GM21576 (cell line): ENCODE measurements around the gene ADGRA1.

Experiments used
- ATAC-seq: cut with Tn5 transposase; IDR thresholded peaks from one replicate; pipeline ENCODE4 v1.9.1; 2021; ENCODE audit warnings: mild to moderate bottlenecking, moderate library complexity; ENCODE audit not compliant: unreplicated experiment

Gene ADGRA1

DNA sequence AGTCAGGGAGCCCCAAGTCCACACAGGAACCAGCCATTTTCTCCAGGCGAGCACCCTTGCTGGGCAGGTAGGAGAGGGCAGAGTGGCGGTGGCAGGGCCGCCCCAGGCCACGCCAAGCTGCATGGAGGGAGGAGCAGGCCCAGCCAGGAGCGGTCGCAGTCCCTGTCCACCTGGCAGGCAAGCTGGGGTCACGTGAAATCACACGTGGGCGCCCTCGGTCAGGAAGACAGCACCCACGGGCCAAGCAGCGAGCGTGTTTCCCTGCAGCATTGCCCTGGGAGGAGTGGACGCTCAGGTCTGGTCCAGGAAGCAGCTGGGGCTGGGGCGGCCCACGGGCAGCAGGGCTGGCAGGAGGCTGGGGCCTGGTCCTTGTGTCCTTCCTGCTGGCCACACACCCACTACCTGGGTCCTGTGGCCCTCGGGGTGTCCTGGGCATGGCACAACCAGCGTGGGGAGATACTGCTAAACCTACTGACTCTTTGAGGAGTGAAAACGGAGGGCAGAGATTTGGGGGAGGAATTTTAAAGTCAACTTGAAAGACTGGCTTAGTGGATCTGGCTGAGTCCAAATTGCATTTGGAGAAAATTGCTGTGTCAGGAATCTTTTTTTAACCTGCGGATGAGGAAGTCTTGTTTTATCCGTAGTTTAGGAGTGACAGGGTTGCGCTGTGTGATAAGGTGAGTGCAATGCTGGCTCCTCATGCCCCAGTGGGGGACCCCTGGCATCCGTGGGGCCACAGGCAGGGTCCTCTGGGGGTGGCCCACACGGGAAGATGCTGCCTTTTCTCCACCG, 12.2 kb upstream of the ADGRA1 start:
- ATAC-seq, result no peak

GRCh38 chr10:133076274-133077038, 11.3 kb upstream of the ADGRA1 start:
- ATAC-seq, result no peak

DNA sequence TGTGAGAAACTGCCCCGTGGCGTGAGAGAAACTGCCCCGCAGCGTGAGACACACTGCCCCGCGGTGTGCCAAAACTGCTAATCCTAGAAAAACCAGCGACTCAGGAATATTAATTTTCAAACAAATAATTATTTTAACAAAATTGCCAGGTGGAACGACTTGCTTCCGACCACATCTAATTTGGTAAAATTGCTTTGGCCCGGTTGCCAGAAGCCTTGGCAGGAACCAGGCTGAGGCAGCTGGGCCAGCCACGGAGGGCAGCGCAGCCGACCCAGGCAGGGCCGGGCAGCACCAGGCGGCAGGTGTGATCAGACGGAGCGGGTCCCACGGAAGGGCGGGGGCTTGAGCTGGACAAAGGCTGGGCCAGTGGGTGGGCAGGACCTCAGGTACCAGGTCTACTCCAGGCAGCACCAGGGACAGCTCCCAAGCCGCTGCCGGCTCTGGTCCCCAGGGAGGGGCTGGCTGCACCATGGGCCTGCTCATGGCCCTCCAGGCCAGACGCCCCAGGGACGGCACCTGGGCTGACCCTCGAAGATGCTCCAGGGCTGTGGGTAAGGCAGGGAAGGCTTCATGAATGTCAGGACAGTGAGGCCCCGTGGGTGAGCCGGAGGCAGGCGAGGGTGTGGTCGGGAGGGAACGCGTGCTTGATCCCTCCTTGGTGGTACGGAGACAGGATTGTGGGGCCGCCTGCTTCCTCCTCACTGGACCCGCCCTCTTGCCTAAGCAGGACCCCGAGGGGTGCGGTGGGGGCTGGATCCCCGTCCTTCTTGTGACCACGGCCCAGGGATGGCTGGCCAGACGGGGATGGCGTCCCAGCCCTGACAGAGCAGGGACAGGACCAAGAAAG, 7.7 kb upstream of the ADGRA1 start:
- no peak for ATAC-seq

- ATAC-seq, result no peak
Measured at GRCh38 chr10:133080683-133081040, 7.1 kb upstream of the ADGRA1 start.

GRCh38 chr10:133081636-133082035, 6.1 kb upstream of the ADGRA1 start:
- no peak for ATAC-seq

DNA sequence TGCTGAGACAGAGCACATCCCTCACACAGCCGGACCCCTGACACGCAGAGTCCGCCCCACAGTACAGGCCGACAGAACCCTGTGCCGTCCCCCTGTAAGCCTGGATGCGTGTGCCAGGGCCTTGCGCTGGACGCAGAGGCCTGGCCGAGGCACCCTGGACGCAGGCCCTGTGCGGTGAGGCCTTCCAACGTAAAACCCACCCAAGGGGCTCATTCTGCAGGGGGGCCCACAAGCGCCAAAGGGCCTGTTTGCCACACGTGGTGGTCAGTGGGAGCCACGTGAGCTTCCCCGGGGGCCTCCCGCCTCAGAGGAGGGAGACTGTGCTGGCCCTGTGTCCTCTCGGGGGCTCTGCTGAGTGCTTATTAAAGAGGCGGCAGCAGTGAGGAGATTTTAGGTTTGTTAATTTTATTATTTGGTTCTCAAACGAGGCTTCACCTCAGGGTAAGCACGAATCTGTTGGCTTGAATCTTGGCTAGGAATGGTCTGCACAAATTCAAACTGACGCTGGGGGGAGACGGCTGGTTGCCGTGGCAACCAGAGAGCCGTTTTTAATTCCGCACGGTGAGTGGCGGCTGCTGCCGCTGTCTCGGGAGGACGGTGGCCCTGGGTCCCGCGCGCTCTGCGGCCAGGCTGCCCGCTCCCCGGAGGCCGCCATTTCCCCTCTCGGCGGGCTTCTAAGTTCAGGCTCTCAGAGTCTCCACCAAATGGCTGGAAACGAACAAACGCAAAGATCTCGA, 4.9 kb upstream of the ADGRA1 start:
- ATAC-seq, result no peak

DNA sequence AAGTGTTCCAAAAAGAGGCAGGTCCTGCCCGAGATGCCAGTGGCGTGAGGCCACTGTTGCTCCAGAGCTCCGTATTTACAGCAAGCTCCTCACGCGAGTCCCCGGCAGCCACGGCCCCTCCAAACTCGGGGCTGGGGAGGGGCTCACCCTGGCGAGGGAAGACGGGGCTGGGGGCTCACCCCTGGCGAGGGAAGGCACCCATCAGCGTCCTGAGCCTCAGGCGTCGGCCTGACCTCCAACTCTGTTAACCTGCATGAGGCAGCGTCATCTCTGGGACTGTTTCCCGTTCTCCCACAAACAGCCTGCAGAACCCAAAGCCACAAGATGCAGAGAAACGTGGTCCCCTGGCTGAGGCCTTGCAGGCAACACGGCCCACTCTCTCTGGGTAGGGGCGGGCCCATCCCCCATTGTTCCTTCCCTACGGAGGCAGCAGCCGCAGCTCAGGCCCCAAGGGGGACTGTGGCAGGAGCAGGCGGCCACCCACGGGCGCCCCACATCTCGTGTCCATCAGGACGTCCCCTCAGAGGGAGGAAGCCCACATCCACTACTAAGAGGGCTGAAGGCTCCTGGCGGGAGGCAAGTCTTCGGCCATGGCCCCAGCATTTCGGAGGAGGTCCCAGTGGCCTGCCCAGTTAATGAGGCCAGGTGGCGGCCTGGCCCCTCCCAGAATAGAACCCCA, 4.2 kb upstream of the ADGRA1 start:
- no peak for ATAC-seq

GRCh38 chr10:133084491-133084890, 3.2 kb upstream of the ADGRA1 start:
- no peak for ATAC-seq

DNA sequence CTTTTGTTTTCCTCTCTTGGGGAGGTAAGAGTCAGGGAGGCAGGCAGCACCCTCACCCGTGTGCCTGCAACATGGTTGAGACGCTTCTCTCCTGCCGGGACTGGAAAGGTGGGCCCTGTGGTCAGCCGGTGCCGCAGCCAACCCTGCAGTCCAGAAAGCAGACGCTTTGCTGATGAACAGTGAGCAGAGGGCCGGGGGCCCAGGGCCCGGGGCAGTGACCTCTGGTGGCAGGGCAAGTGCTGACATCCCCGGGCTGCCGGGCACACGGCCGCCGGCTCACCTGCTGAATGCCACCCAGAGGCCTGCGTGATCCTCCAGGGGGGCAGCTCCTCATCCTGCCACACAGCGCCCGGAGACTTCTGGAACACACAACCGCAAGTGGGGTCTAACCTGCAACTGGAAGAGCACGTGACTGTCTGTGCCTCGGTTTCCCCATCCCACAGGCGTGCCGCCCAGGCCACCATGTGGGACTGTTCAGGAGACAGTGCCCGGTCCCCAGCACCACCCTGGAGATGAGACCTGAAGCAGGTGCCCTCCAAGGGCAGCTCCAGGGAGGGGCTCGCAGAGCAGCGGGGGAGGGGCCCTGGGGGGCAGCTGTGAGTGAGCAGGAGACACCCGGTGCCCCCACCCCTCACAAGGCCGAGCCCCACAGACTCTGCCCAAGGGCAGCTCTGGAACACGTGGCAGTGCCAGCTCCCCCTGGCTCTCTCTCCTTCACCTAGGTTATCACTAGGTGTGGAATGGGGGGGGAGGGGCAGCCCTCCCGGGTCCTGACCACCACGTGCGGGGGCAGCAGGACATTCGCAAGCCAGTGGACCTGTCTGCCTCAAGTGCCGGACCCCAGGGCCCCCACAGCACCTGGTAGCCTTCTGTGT, 2.2 kb upstream of the ADGRA1 start:
- no peak for ATAC-seq

DNA sequence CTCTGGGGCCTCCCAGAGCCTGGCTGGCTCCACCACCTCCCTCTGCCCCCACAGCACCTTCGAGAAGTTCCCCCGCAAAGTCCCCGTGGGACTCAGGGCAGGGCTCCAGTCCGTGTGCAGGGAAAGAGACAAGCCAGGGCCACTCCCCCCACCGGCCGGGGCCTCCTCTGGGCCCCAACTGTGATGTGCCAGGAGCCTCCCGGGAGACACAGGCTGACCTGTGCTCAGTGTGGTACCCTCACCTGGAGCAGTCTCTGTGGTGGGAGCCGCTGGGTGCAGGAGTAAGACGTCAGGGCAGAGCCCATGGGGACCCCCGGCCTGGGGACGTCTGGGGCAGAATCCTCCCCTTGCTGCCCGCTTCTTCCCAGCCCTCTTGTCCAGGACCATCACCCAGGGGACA, 1.5 kb upstream of the ADGRA1 start:
- no peak for ATAC-seq

- ATAC-seq, result no peak
Measured at GRCh38 chr10:133087045-133087678, 562 bp upstream of the ADGRA1 start.

DNA sequence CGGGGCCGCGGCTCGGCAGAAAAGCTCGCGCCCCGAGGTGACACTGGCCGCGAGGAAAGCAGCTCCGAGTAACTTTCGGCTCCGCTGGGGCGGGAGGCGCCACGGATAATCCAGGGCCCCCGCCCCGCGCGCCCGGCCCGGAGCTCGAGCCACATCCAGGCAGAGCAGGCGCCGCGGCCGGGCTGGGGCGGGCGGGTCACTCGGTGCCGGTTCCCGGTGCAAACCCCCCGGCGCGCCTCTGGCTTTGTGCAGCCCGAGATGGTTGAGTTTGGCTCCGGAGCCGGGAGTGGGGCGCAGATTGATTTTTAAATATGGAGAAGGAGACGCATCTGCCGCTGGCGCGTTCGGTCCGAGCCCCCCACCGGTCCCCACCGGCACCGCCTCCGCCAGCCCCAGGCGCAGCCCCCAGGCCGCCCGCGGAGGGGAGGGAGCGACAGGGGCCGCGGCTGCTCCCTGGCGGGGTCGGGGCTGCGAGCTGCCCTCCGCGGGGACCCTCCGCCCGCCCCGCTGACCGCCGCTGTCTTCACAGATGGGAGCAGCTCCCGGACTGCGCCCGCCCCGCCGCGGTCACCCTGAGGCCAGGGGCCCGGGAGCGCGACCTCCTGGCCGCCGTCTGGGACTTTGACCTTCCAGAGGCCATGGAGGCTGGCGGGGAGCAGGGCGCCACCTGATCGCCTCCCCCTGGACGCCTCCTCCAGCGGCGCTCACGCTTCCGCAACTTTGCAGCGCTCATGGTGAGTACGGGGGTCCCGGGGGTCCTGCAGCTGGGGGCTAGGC, 643 bp downstream of the ADGRA1 start:
- ATAC-seq, result no peak

- ATAC-seq, result no peak
Measured at GRCh38 chr10:133088956-133089800, 1.5 kb downstream of the ADGRA1 start.

GRCh38 chr10:133090101-133090500, 2.4 kb downstream of the ADGRA1 start:
- ATAC-seq, result no peak

- ATAC-seq, result no peak
Measured at GRCh38 chr10:133090654-133091053, 2.9 kb downstream of the ADGRA1 start.

- ATAC-seq, result no peak
Measured at GRCh38 chr10:133091316-133091715, 3.6 kb downstream of the ADGRA1 start.

- ATAC-seq, result no peak
Measured at GRCh38 chr10:133093291-133093690, 5.6 kb downstream of the ADGRA1 start.
